Natural killer cell (primary cell): ENCODE data around the gene FOXP1. TPM values are rescaled to one million over a fixed set of nuclear protein-coding genes. Genes with fewer than 3 reads are reported as not detected.

ENCODE experiments used
- ATAC-seq, 3 donors: fragments of 150-1000 bp in 2 of 3; fragments of 200-7000 bp in 1 of 3; cut with Tn5 transposase; 1 replicate in 1 of 3; 2 replicates in 2 of 3; pipeline ENCODE4 v1.10.0; 2021; ENCODE audit warnings: mild to moderate bottlenecking in 2 of 3, moderate library complexity in 2 of 3
- DNase-seq, 2 donors: peaks; one replicate each; pipeline versions ENCODE4 v3.0.0 to v3.0.0-alpha.2; 2013 to 2021; ENCODE audit warnings: mixed read lengths in 1 of 2
- H3K27ac ChIP-seq: one replicate; pipeline ENCODE4 v1.5.1; 2013; ENCODE audit warnings: mild to moderate bottlenecking, low read length
- H3K27me3 ChIP-seq: one replicate; pipeline ENCODE4 v1.6.1; 2013; ENCODE audit warnings: low read length; ENCODE audit not compliant: control insufficient read depth, insufficient read depth
- H3K36me3 ChIP-seq: one replicate; pipeline ENCODE4 v1.6.1; 2013; ENCODE audit warnings: low read length; ENCODE audit not compliant: control insufficient read depth, insufficient read depth
- H3K4me1 ChIP-seq: one replicate; pipeline ENCODE4 v1.6.1; 2013; ENCODE audit warnings: low read length; ENCODE audit not compliant: control insufficient read depth, insufficient read depth
- H3K4me3 ChIP-seq: one replicate; pipeline ENCODE4 v1.5.1; 2013; ENCODE audit warnings: low read length
- H3K9me3 ChIP-seq: one replicate; pipeline ENCODE4 v1.6.1; 2013; ENCODE audit warnings: low read length; ENCODE audit not compliant: control insufficient read depth, insufficient read depth
- H3K27ac Mint-ChIP-seq, 2 donors: one replicate each; pipeline ENCODE4 v1.8.0; 2022; ENCODE audit warnings: mild to moderate bottlenecking in 2 of 2, mixed read lengths in 2 of 2, moderate library complexity in 1 of 2
- H3K27me3 Mint-ChIP-seq, 2 donors: one replicate each; pipeline ENCODE4 v1.8.0; 2022; ENCODE audit warnings: low read depth in 2 of 2, mixed read lengths in 2 of 2
- H3K36me3 Mint-ChIP-seq: one replicate; pipeline ENCODE4 v1.8.0; 2022; ENCODE audit warnings: mixed read lengths
- H3K4me1 Mint-ChIP-seq, 2 donors: one replicate each; pipeline ENCODE4 v1.8.0; 2022; ENCODE audit warnings: mixed read lengths in 2 of 2
- H3K4me3 Mint-ChIP-seq: one replicate; pipeline ENCODE4 v1.8.0; 2022; ENCODE audit warnings: mild to moderate bottlenecking, moderate library complexity, mixed read lengths
- H3K9me3 Mint-ChIP-seq, 2 donors: one replicate each; pipeline ENCODE4 v1.8.0; 2022; ENCODE audit warnings: mixed read lengths in 2 of 2
- WGBS: methylation state at CpG from one replicate; pipeline ENCODE4 v1.1.7; 2013; ENCODE audit warnings: missing lambda C conversion rate; ENCODE audit not compliant: insufficient coverage; 5-methylcytosine and 5-hydroxymethylcytosine counted together
- intact Hi-C: fragments of 100-400 bp; cut with micrococcal nuclease; formaldehyde crosslinking; loops from one replicate; pipeline ENCODE4 v1.14.2; 2022
- total RNA-seq, 4 donors: library from RNA; stranded (reverse); fragments of 120-200 nt in 1 of 4; gene quantifications; one replicate each; pipeline versions ENCODE4 v1.2.3 to v1.2.4, GENCODE V29; 2013 to 2022
- TF ChIP-seq, protein P1 (sequence below): fragments of 200-600 bp; IDR thresholded peaks from one replicate; pipeline ENCODE4 v1.8.0; 2022; ENCODE audit warnings: antibody characterized with exemption

The FOXP1 gene
- total RNA-seq, 3 donors from 2014 or later (not counting 1 experiment from before 2014, with no cell fraction given), result 166 to 185 (median 166) TPM

DNA sequence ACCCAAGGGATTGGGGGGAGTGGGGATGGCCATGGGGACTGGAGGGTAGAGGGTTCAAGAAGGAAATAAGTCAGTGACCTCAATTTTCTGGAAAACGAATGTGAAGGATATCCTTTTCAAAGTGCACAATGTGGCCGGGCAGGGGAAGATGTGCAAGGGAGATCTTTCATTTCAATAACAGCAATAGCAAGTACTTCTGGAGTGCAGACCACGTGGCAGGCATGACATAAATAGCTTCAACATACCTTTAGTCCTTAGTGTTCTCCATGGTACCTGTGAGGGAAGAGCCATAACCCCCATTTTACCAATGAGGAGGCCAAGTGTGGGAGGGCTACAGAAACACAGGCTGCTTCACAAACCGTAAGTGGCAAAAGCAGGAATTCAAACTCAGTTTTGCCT lies 138.7 kb downstream of the FOXP1 start:
- no peak for DNase-seq
- H3K27ac Mint-ChIP-seq, result peak overlapping the region; percentile 93 to 96
- H3K36me3 Mint-ChIP-seq, result no peaks in the 10 kb centered on the region
- peaks cover 65 to 70% of the 10 kb centered on the region in 2 donors for H3K4me1 Mint-ChIP-seq
- H3K27me3 Mint-ChIP-seq, result no peaks in the 10 kb centered on the region
- no peak overlapping the region for H3K4me3 ChIP-seq
- ATAC-seq, result no peak
- peak overlapping the region; percentile 78 for H3K4me3 Mint-ChIP-seq
- intact Hi-C loops, result loop anchor here (1.0 to 5.0 kb wide), 4 partner anchors 11 to 137 kb away; partner anchors contain the start of gene FOXP1
- H3K27me3 ChIP-seq, result no peaks in the 10 kb centered on the region
- TF ChIP-seq, protein P1, sequence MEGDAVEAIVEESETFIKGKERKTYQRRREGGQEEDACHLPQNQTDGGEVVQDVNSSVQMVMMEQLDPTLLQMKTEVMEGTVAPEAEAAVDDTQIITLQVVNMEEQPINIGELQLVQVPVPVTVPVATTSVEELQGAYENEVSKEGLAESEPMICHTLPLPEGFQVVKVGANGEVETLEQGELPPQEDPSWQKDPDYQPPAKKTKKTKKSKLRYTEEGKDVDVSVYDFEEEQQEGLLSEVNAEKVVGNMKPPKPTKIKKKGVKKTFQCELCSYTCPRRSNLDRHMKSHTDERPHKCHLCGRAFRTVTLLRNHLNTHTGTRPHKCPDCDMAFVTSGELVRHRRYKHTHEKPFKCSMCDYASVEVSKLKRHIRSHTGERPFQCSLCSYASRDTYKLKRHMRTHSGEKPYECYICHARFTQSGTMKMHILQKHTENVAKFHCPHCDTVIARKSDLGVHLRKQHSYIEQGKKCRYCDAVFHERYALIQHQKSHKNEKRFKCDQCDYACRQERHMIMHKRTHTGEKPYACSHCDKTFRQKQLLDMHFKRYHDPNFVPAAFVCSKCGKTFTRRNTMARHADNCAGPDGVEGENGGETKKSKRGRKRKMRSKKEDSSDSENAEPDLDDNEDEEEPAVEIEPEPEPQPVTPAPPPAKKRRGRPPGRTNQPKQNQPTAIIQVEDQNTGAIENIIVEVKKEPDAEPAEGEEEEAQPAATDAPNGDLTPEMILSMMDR, result no peak
- H3K4me1 ChIP-seq, result peaks cover 75% of the 10 kb centered on the region
- H3K9me3 ChIP-seq, result no peaks in the 10 kb centered on the region
- 25% methylated on average over 3 of the region's 4 CpGs for WGBS
- no peaks in the 10 kb centered on the region for H3K9me3 Mint-ChIP-seq
- no peaks in the 10 kb centered on the region for H3K36me3 ChIP-seq
- H3K27ac ChIP-seq, result peak overlapping the region; percentile 93

GRCh38 chr3:71444028-71444860 lies 139.3 kb downstream of the FOXP1 start:
- ATAC-seq (peak; percentile 78 to 88 (median 84)), DNase-seq (peak; percentile 48 to 94)
- Mint-ChIP-seq H3K27me3 (no peaks in the 10 kb centered on the region), H3K9me3 (no peaks in the 10 kb centered on the region), H3K27ac (peak overlapping the region; percentile 93 to 96), H3K4me1 (peaks cover 71 to 75% of the 10 kb centered on the region in 2 donors), H3K36me3 (no peaks in the 10 kb centered on the region), H3K4me3 (peak overlapping the region; percentile 78)
- 1% methylated on average over 17 of the region's 17 CpGs for WGBS
- Histone ChIP-seq H3K9me3 (no peaks in the 10 kb centered on the region), H3K4me1 (peaks cover 81% of the 10 kb centered on the region), H3K36me3 (no peaks in the 10 kb centered on the region), H3K27ac (peak overlapping the region; percentile 93), H3K27me3 (no peaks in the 10 kb centered on the region), H3K4me3 (no peak overlapping the region)
- intact Hi-C loops, result loop anchor here (1.0 to 5.0 kb wide), 4 partner anchors 12 to 138 kb away; partner anchors contain the start of gene FOXP1
- TF ChIP-seq, protein P1, result no peak

GRCh38 chr3:71443332-71443731 lies 140.2 kb downstream of the FOXP1 start:
- Histone ChIP-seq H3K4me3 (no peak overlapping the region), H3K27me3 (no peaks in the 10 kb centered on the region), H3K9me3 (no peaks in the 10 kb centered on the region), H3K36me3 (no peaks in the 10 kb centered on the region), H3K27ac (peak overlapping the region; percentile 93), H3K4me1 (peaks cover 90% of the 10 kb centered on the region)
- H3K36me3 Mint-ChIP-seq, result no peaks in the 10 kb centered on the region
- H3K9me3 Mint-ChIP-seq, result no peaks in the 10 kb centered on the region
- H3K4me3 Mint-ChIP-seq, result peak overlapping the region; percentile 78
- H3K27me3 Mint-ChIP-seq, result no peaks in the 10 kb centered on the region
- peak in 1 of 2 donors; percentile 29 for DNase-seq
- TF ChIP-seq, protein P1, result no peak
- H3K4me1 Mint-ChIP-seq, result peaks cover 77 to 84% of the 10 kb centered on the region in 2 donors
- WGBS, result 77% methylated on average over 8 of the region's 8 CpGs
- intact Hi-C loops, result loop anchor here (5.0 kb wide), 2 partner anchors 49 to 139 kb away; partner anchors contain the start of gene FOXP1
- ATAC-seq, result no peak
- H3K27ac Mint-ChIP-seq, result peak overlapping the region; percentile 93 to 96
